GM12878 (cell line): ENCODE data around the gene SLC25A26.

Experiments
- SUZ12 ChIP-seq: fragments of 200-600 bp; sonication (generic); IDR thresholded peaks from one replicate; pipeline ENCODE4 v1.6.1; 2018; ENCODE audit warnings: antibody characterized with exemption, mild to moderate bottlenecking; ENCODE audit not compliant: unreplicated experiment
- TAF1 ChIP-seq: IDR thresholded peaks from 2 replicates; pipeline ENCODE4 v1.6.1; 2011; ENCODE audit warnings: mild to moderate bottlenecking, low read depth, low read length, borderline replicate concordance

DNA sequence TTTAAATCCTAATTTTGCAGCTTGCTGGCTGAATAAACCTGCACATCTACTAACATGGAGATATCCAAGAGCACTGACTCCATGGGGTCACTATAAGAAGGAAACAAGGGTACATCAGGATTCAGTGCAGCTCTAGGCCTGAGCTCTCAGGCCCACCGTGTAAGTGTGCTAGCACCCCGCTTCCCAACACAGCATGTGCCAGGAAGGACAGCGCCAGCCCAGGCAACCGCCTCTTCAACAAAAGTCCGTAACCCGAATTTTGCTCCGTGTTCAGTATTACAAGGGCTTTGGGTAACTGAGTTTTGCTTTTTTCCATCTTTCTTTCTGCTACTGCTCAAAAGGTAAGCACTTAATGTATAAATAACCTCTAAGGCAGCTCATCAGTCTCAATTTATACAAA, 190.2 kb downstream of the SLC25A26 start:
- no peak for TF ChIP-seq SUZ12
- TF ChIP-seq TAF1, result no peak
